ENCODE measurements around the gene CLIC4. TPM values are rescaled to one million over a fixed set of nuclear protein-coding genes. Genes with fewer than 3 reads are reported as not detected.
"Not testable (repeated sequence)": the region's sequence is repeated elsewhere in the genome, so short reads cannot be mapped to it uniquely, and the experiment has no call there.

CLIC4 gene
- total RNA-seq, 1 donor = 966 TPM

- peak; percentile 84 for DNase-seq (ENCODE audit: low read depth)
- TF ChIP-seq CTCF (IDR thresholded peaks at IDR 0.05; ENCODE audit: insufficient read depth, low read length) = no peak
Measured at GRCh38 chr1:24786191-24786590, 40.9 kb downstream of the CLIC4 start.

GRCh38 chr1:24790490-24790889 lies 45.2 kb downstream of the CLIC4 start:
- no peak for DNase-seq (ENCODE audit: low read depth)
- no peak overlapping the region for H3K4me3 ChIP-seq (ENCODE audit: low read depth, low read length)
- no peak for TF ChIP-seq CTCF (IDR thresholded peaks at IDR 0.05; ENCODE audit: insufficient read depth, low read length)

More at GRCh38 chr1:24786191-24786590, 40.9 kb downstream of the CLIC4 start:
- no peak overlapping the region for H3K4me3 ChIP-seq (ENCODE audit: low read depth, low read length)

GRCh38 chr1:24793447-24794129 lies 48.3 kb downstream of the CLIC4 start:
- H3K4me3 ChIP-seq (ENCODE audit: low read depth, low read length) = no peak overlapping the region
- peak; percentile 86 for DNase-seq (ENCODE audit: low read depth)
- TF ChIP-seq CTCF (IDR thresholded peaks at IDR 0.05; ENCODE audit: insufficient read depth, low read length) = no peak

- not testable (repeated sequence) for DNase-seq (ENCODE audit: low read depth); H3K4me3 ChIP-seq (ENCODE audit: low read depth, low read length)
Measured at GRCh38 chr1:24794130-24794502, 48.9 kb downstream of the CLIC4 start.

GRCh38 chr1:24795236-24795635 lies 50.0 kb downstream of the CLIC4 start:
- DNase-seq (ENCODE audit: low read depth) = no peak
- no peak overlapping the region for H3K4me3 ChIP-seq (ENCODE audit: low read depth, low read length)
- TF ChIP-seq CTCF (IDR thresholded peaks at IDR 0.05; ENCODE audit: insufficient read depth, low read length) = no peak

GRCh38 chr1:24796524-24796923 lies 51.3 kb downstream of the CLIC4 start:
- DNase-seq (ENCODE audit: low read depth) = no peak
- no peak for TF ChIP-seq CTCF (IDR thresholded peaks at IDR 0.05; ENCODE audit: insufficient read depth, low read length)
- no peak overlapping the region for H3K4me3 ChIP-seq (ENCODE audit: low read depth, low read length)

GRCh38 chr1:24799242-24799641 lies 54.0 kb downstream of the CLIC4 start:
- H3K4me3 ChIP-seq (ENCODE audit: low read depth, low read length) = not testable (repeated sequence)

GRCh38 chr1:24801176-24801575 lies 55.9 kb downstream of the CLIC4 start:
- no peak for TF ChIP-seq CTCF (IDR thresholded peaks at IDR 0.05; ENCODE audit: insufficient read depth, low read length)
- no peak overlapping the region for H3K4me3 ChIP-seq (ENCODE audit: low read depth, low read length)
- no peak for DNase-seq (ENCODE audit: low read depth)

More at GRCh38 chr1:24799242-24799641, 54.0 kb downstream of the CLIC4 start:
- not testable (repeated sequence) for DNase-seq (ENCODE audit: low read depth)

All from fibroblast of the aortic adventitia (primary cell).